Choroid plexus epithelial cell (primary cell): ENCODE results near the gene GALNT6.

Experiments
- DNase-seq: peaks from one replicate; pipeline ENCODE4 v3.0.0-alpha.2; 2010; ENCODE audit warnings: low read depth
- H3K4me3 ChIP-seq: 2 replicates; pipeline ENCODE4 v1.5.1; 2011; ENCODE audit warnings: low read depth, mild to moderate bottlenecking, control low read depth, low read length, moderate library complexity
- TF ChIP-seq, protein P1 (sequence below): conservative IDR thresholded peaks from 2 replicates; pipeline ENCODE4 v1.5.1; 2011; ENCODE audit warnings: low read depth, mild to moderate bottlenecking, control low read depth, inconsistent platforms, low read length, moderate library complexity

The GALNT6 gene

DNA sequence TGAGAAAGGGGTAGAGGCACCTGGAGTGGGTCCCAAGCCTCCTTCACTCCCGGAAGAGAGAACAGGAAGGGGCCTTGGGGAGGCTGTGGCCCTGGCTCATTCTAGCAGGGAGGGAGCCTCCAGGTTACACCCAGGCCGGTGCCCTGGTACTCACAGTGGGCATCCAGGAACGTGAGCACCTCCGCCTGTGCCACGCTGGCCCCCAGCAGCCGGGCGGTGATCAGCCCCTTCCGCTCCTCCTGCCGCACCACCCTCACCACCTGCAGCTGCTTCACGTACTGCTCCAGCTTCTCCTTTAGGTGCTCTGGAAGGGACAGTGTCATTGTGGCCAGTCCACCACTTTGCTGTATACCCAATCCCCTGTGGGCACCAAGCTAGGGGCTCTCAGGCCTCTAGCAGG lies 25.9 kb downstream of the GALNT6 start:
- no peak overlapping the region for H3K4me3 ChIP-seq
- no peak for DNase-seq
- TF ChIP-seq, protein P1, sequence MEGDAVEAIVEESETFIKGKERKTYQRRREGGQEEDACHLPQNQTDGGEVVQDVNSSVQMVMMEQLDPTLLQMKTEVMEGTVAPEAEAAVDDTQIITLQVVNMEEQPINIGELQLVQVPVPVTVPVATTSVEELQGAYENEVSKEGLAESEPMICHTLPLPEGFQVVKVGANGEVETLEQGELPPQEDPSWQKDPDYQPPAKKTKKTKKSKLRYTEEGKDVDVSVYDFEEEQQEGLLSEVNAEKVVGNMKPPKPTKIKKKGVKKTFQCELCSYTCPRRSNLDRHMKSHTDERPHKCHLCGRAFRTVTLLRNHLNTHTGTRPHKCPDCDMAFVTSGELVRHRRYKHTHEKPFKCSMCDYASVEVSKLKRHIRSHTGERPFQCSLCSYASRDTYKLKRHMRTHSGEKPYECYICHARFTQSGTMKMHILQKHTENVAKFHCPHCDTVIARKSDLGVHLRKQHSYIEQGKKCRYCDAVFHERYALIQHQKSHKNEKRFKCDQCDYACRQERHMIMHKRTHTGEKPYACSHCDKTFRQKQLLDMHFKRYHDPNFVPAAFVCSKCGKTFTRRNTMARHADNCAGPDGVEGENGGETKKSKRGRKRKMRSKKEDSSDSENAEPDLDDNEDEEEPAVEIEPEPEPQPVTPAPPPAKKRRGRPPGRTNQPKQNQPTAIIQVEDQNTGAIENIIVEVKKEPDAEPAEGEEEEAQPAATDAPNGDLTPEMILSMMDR: no peak

DNA sequence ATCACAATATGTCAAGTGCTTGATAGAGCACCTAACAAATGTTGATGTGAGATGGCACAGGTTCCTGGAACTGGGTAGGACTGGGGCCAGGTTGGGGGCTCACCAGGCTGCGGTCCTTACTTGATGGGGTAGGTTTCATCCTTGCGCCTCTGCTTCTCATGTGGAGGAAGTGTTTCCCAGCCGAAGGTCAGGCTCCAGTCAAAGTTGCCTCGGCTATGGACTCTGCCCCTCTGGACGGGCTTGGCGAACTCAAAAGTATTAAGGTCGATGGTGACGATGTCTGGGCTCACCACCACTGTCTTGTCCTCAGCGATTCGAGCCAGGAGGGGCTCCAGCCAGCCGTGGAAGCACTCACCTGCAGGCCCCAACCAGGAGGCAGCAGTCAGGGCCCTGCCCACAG lies 27.2 kb downstream of the GALNT6 start:
- TF ChIP-seq, protein P1: no peak
- H3K4me3 ChIP-seq: no peak overlapping the region
- DNase-seq: no peak

DNA sequence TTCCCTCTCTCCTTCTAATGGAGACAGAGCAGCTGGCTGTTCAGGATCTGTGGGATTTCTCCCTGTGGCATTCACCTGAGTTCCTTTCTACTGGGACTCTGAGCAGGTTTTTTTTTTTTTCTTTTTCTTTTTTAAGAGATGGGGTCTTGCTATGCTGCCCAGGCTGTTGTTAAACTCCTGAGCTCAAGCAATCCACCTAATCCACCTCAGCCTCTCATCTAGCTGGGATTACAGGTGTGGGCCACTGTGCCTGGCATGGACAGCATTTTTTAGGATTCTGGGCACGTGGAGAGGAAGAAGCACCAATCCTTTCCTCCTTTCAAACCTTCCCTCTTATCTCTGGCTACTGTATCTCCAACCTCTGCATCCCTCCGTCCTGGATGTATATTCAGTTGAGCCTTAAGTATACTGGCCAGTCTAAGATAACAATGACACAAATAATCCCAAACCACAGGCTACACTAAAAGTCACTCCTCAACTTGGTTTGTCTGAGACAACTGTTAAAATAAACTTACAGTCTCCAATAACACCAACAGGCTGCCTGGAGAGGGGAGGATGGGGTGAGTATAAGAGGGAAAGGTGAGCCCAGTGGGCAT lies 28.4 kb downstream of the GALNT6 start:
- TF ChIP-seq, protein P1: no peak
- DNase-seq: no peak
- no peak overlapping the region for H3K4me3 ChIP-seq

DNA sequence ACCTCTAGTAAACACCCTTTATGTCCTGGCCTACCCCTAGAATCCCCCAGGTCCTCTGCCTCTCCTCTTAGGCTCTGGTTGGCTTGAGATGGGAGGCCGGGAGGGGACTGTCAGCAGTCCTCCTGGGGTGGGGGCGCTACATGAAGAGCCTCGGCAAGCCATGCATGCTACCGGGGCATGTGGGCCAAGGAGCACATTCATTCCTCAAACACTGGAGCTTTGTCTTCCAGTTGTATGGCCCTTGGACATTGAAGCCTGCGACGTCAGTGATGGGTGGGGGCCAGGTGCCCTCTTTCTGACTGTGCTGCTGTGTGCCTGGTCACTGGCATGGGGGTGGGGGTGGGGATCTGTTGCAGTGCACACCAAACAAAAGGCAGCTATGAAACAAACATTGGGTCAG lies 28.9 kb downstream of the GALNT6 start:
- TF ChIP-seq, protein P1: no peak
- no peak overlapping the region for H3K4me3 ChIP-seq
- no peak for DNase-seq

DNA sequence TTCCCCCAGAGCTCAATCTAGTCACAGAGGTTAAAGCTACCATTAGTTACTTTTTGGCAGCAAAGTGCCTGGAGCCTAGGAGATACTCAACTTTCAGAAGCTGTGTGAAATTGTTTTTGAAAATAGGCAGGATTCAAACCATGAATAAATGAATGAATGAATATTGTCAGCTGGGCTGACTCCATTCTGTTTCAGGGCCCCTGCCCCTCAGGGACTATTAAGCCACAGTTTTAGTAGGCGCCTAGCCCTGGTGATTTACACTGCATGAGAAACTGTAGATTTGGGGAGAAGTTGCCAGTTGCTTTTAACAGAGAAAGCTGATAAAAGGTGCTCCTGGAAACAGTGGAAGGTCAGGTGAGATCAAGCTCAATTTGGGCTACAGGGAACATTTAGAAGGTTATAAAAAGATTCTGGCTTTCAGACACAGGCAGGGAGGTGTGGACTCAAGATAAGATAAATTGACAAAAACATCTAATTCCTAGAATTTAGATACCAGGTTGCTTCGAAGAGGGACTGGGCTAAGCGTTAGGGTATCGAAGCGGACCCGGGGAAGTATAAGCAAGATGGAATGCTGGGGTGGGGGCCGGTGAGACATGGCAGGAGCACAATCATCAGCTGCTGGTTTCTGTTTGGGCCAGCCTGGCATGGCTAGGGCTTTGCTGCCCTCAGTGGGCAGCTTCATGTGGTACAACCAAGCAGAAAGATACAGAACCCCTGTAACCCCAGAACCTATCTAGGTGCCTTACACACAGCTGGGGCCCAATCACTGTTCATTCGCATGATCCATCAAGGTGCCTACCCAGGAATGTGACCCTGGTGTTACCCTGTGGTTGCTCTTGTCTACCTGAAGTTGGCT lies 29.8 kb downstream of the GALNT6 start:
- H3K4me3 ChIP-seq: no peak overlapping the region
- DNase-seq: no peak
- TF ChIP-seq, protein P1: no peak

DNA sequence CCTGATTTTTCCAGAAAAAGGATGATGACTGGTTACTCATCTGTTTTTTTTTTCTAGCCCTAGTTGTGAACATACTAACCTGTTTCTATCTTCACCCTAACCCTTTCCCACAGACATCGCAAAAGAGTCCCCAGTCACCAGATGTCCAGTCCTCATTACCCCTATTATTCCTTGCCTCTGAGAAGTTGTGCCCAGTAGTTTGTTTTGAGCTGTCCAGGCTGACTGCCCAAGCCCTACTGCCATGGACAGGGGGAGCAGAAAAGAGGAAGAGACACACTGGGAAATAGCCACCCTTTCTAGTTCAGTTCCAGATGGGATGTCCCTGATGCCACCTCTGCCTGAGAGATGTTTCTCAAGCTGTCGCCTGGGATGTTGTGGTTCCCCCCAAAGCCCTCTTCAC lies 30.9 kb downstream of the GALNT6 start:
- DNase-seq: no peak
- TF ChIP-seq, protein P1: no peak
- no peak overlapping the region for H3K4me3 ChIP-seq
